Activated B cell treated with CpG ODN at 0.5 μM for 24 hours (primary cell): ENCODE data around the gene KCNK6. TPM values are rescaled to one million over a fixed set of nuclear protein-coding genes. Genes with fewer than 3 reads are reported as not detected.
A peak's percentile ranks its signal among the peaks of the same experiment; 100 is the strongest.

Experiments used
- ATAC-seq: fragments of 200-7000 bp; cut with Tn5 transposase; one replicate; pipeline ENCODE4 v1.10.0; 2021; ENCODE audit warnings: low read depth, mild to moderate bottlenecking, moderate library complexity
- CTCF ChIA-PET: fragments of 350-600 bp; sonication (Branson Sonifier 250); formaldehyde crosslinking; loops from one replicate; lab custom pipeline; 2021; ENCODE audit warnings: antibody characterized with exemption; lab: Charles Lee
- POLR2A ChIA-PET: fragments of 350-600 bp; sonication (Branson Sonifier 250); formaldehyde crosslinking; loops from one replicate; lab custom pipeline; 2021; ENCODE audit warnings: antibody characterized with exemption; lab: Charles Lee
- DNase-seq: peaks from one replicate; pipeline ENCODE4 v3.0.0; 2022
- H3K27ac Mint-ChIP-seq: one replicate; pipeline ENCODE4 v1.8.0; 2020; ENCODE audit warnings: mixed read lengths
- H3K27me3 Mint-ChIP-seq: one replicate; pipeline ENCODE4 v1.8.0; 2021; ENCODE audit warnings: mixed read lengths
- H3K36me3 Mint-ChIP-seq: one replicate; pipeline ENCODE4 v1.8.0; 2021; ENCODE audit warnings: low read depth, mixed read lengths
- H3K4me1 Mint-ChIP-seq: one replicate; pipeline ENCODE4 v1.8.0; 2021; ENCODE audit warnings: mixed read lengths
- H3K4me3 Mint-ChIP-seq: one replicate; pipeline ENCODE4 v1.8.0; 2020; ENCODE audit warnings: mild to moderate bottlenecking, mixed read lengths
- H3K9me3 Mint-ChIP-seq: one replicate; pipeline ENCODE4 v1.8.0; 2020; ENCODE audit warnings: mixed read lengths
- intact Hi-C: fragments of 100-400 bp; cut with micrococcal nuclease; formaldehyde crosslinking; loops from one replicate; pipeline ENCODE4 v1.15.1; 2024
- total RNA-seq: library from RNA; stranded (reverse); gene quantifications from 2 replicates; pipeline ENCODE4 v1.2.3, GENCODE V29; 2022
- TF ChIP-seq, protein P1 (sequence below): fragments of 200-600 bp; IDR thresholded peaks from one replicate; pipeline ENCODE4 v1.8.0; 2022; ENCODE audit warnings: antibody characterized with exemption, mild to moderate bottlenecking

The KCNK6 gene
- total RNA-seq, 1 donor from 2014 or later, result 4.7 TPM

DNA sequence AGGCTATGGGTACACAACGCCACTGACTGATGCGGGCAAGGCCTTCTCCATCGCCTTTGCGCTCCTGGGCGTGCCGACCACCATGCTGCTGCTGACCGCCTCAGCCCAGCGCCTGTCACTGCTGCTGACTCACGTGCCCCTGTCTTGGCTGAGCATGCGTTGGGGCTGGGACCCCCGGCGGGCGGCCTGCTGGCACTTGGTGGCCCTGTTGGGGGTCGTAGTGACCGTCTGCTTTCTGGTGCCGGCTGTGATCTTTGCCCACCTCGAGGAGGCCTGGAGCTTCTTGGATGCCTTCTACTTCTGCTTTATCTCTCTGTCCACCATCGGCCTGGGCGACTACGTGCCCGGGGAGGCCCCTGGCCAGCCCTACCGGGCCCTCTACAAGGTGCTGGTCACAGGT lies 6.9 kb downstream of the KCNK6 start:
- TF ChIP-seq, protein P1, sequence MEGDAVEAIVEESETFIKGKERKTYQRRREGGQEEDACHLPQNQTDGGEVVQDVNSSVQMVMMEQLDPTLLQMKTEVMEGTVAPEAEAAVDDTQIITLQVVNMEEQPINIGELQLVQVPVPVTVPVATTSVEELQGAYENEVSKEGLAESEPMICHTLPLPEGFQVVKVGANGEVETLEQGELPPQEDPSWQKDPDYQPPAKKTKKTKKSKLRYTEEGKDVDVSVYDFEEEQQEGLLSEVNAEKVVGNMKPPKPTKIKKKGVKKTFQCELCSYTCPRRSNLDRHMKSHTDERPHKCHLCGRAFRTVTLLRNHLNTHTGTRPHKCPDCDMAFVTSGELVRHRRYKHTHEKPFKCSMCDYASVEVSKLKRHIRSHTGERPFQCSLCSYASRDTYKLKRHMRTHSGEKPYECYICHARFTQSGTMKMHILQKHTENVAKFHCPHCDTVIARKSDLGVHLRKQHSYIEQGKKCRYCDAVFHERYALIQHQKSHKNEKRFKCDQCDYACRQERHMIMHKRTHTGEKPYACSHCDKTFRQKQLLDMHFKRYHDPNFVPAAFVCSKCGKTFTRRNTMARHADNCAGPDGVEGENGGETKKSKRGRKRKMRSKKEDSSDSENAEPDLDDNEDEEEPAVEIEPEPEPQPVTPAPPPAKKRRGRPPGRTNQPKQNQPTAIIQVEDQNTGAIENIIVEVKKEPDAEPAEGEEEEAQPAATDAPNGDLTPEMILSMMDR, result no peak
- no peak overlapping the region for H3K27ac Mint-ChIP-seq
- H3K27me3 Mint-ChIP-seq, result no peaks in the 10 kb centered on the region
- no peak overlapping the region for H3K4me3 Mint-ChIP-seq
- POLR2A ChIA-PET, result no interaction called here
- CTCF ChIA-PET, result no interaction called here
- no peaks in the 10 kb centered on the region for H3K9me3 Mint-ChIP-seq
- H3K4me1 Mint-ChIP-seq, result peaks cover under 1% of the 10 kb centered on the region
- peaks cover 22% of the 10 kb centered on the region for H3K36me3 Mint-ChIP-seq
- DNase-seq (no peak), ATAC-seq (no peak)
- intact Hi-C loops, result no loop called here

DNA sequence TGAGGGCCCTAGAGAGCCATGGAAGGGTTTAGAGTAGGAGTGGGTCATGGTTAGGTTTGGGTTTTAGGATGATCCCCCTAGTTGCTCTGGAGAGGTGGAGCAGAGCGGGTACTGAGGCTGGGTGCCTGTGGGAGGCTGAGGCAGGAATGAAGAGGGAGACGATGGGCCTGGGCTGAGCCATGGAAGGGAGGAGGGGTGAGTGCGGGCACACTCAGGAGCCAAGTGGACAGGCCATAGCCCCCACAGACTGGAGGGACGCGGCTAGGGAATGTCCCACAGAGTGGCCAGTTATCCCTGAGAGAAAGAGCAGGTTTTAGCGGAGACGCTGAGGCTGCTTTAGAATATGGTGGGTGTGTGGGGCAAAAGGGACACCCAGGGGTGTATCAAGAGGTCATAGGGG lies 10.0 kb downstream of the KCNK6 start:
- TF ChIP-seq, protein P1, result no peak
- no peaks in the 10 kb centered on the region for H3K9me3 Mint-ChIP-seq
- H3K4me1 Mint-ChIP-seq, result no peaks in the 10 kb centered on the region
- no peaks in the 10 kb centered on the region for H3K27me3 Mint-ChIP-seq
- no peak overlapping the region for H3K27ac Mint-ChIP-seq
- intact Hi-C loops, result no loop called here
- CTCF ChIA-PET, result interaction anchor here (0.6 kb wide), 2 partner anchors 12 to 300 kb away, joined by 3 read pairs; no protein-coding TSS in a partner anchor
- POLR2A ChIA-PET, result interaction anchor here (0.7 kb wide), 1 partner anchor 63 kb away, joined by 5 read pairs; no protein-coding TSS in a partner anchor
- no peak overlapping the region for H3K4me3 Mint-ChIP-seq
- ATAC-seq (no peak), DNase-seq (no peak)
- peaks cover 20% of the 10 kb centered on the region for H3K36me3 Mint-ChIP-seq

DNA sequence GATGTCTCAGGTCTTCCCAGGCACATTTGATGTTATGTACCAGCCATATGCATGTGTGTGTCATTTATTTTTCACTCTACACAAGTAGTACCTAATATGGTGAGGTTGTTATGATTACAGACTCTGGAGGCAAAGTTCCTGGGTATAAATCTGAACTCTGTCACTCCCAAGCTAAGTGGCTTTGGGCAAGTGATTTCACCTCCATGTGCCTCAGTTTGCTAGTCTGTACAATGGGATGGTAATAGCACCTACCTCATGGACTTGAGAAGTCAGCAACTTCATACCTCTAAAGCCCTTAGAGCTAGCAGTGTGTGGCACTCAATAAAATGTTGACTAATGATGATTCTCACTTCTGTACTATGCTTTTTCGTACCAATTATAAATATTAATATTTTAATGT lies 12.1 kb downstream of the KCNK6 start:
- intact Hi-C loops, result no loop called here
- Mint-ChIP-seq H3K4me1 (peaks cover under 1% of the 10 kb centered on the region), H3K36me3 (peaks cover 22% of the 10 kb centered on the region), H3K9me3 (no peaks in the 10 kb centered on the region), H3K27ac (no peak overlapping the region), H3K27me3 (no peaks in the 10 kb centered on the region), H3K4me3 (no peak overlapping the region)
- ATAC-seq (no peak), DNase-seq (no peak)
- TF ChIP-seq, protein P1, result no peak
- ChIA-PET CTCF (interaction anchor here (0.7 to 1.7 kb wide), 4 partner anchors 13 to 429 kb away, joined by 3 to 6 read pairs (median 4); partner anchors contain the start of gene PSMD8), POLR2A (no interaction called here)

DNA sequence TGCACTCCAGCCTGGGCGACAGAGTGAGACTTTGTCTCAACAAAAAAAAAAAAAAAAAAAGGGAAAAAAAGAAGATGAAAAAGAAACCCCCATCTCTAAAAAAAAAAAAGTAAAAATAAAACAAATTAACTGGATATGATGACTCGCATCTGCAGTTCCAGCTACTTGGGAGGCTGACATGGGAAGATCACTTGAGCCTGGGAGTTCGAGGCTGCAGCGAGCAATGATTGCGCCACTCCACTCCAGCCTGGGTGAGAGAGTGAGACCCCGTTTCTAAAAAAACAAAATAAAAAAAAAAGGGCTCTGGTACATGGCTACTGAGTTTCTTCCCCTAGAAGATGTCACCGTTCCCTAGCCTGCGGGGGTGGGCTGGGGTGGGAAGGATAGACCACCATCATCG lies 13.6 kb downstream of the KCNK6 start:
- peaks cover 13% of the 10 kb centered on the region for H3K36me3 Mint-ChIP-seq
- no peaks in the 10 kb centered on the region for H3K27me3 Mint-ChIP-seq
- no peak for DNase-seq
- H3K9me3 Mint-ChIP-seq, result no peaks in the 10 kb centered on the region
- H3K4me3 Mint-ChIP-seq, result no peak overlapping the region
- intact Hi-C loops, result no loop called here
- ChIA-PET POLR2A (interaction anchor here (0.6 kb wide), 3 partner anchors 77 to 434 kb away, joined by 3 read pairs; partner anchors contain the start of gene PPP1R14A), CTCF (interaction anchor here (0.6 to 1.7 kb wide), 3 partner anchors 15 to 113 kb away, joined by 3 to 5 read pairs (median 3); no protein-coding TSS in a partner anchor)
- no peak overlapping the region for H3K27ac Mint-ChIP-seq
- H3K4me1 Mint-ChIP-seq, result peaks cover 8% of the 10 kb centered on the region
- no peak for ATAC-seq
- TF ChIP-seq, protein P1, result no peak

DNA sequence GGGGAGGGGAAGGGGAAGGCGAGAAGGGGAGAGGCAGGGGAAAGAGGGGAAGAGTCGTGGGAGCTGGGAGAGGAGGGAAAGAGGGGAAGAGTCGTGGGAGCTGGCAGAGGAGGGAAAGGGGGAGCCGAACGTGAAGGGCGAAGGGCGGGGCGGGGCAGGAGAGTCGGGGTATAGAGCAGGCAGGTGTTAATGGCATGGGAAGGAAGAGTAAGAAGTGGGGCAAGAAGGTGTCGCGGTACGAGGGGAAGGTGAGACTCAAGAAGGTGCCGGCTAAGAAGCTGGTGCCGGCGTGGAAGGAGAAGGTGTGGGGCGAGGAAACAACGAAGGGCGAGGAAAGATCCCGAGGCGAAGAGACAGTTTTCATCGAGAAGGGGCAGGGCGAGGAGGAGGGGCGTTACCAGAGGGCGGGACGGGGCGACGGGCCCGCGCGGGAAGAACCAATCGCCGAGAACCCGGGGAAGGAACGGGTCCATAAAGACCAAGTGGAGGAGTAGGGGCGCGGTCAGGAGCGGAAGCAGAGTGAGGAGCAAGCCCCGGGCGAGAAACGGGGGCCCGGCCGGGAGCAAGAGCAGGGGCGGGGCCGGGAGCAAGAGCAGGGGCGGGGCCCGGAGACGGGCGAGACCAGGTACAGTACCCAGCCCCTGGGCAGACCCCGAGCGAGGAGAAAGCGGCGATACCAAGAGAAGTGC lies 16.4 kb downstream of the KCNK6 start:
- H3K36me3 Mint-ChIP-seq, result peaks cover 17% of the 10 kb centered on the region
- H3K27ac Mint-ChIP-seq, result peak overlapping the region; percentile 97
- no peaks in the 10 kb centered on the region for H3K9me3 Mint-ChIP-seq
- DNase-seq (peak; percentile 91), ATAC-seq (peak; percentile 64)
- intact Hi-C loops, result loop anchor here (1.0 to 5.0 kb wide), 15 partner anchors 20 to 594 kb away; partner anchors contain the start of genes EIF3K, FAM98C, GGN and MRPS12
- CTCF ChIA-PET, result interaction anchor here (0.7 to 3.4 kb wide), 10 partner anchors 38 to 542 kb away, joined by 3 to 16 read pairs (median 7); partner anchors contain the start of genes EIF3K, GGN, PSMD8 and RINL
- no peaks in the 10 kb centered on the region for H3K27me3 Mint-ChIP-seq
- POLR2A ChIA-PET, result interaction anchor here (0.7 to 2.8 kb wide), 14 partner anchors 26 to 1068 kb away, joined by 3 to 82 read pairs (median 7); partner anchors contain the start of genes FAM98C, GGN, PSMD8 and SPINT2
- peaks cover 8% of the 10 kb centered on the region for H3K4me1 Mint-ChIP-seq
- H3K4me3 Mint-ChIP-seq, result peak overlapping the region; percentile 91
- TF ChIP-seq, protein P1, result no peak
